ENCODE data around the gene SLC25A23. TPM values are rescaled to one million over a fixed set of nuclear protein-coding genes. Genes with fewer than 3 reads are reported as not detected.

SLC25A23 gene
- total RNA-seq, 1 experiment from 2014 or later, result 42.9 TPM

GRCh38 chr19:6489278-6490061 lies 29.9 kb upstream of the SLC25A23 start:
- WGBS (ENCODE audit: extremely low coverage, insufficient read length, low lambda C conversion rate), result no CpG with 5 or more reads among the region's 15 CpGs
- Histone ChIP-seq H2BK20ac (ENCODE audit: low read depth, low read length, poor library complexity, severe bottlenecking) (no peak overlapping the region), H3K23ac (ENCODE audit: insufficient read length, low read depth, low read length) (no peak overlapping the region), H2BK120ac (ENCODE audit: low read depth, low read length, poor library complexity, severe bottlenecking) (no peak overlapping the region), H3K18ac (ENCODE audit: insufficient read length, low read depth, low read length) (no peak overlapping the region), H2BK15ac (ENCODE audit: low read depth, low read length) (no peak overlapping the region; the same call in 1 of the 2 replicates), H3K56ac (ENCODE audit: insufficient read length, low read depth, low read length) (no peak overlapping the region), H2BK12ac (ENCODE audit: insufficient read length, low read depth, low read length) (no peak overlapping the region), H3K79me1 (ENCODE audit: insufficient read depth, low read depth, low read length, poor library complexity, severe bottlenecking) (no peaks in the 10 kb centered on the region), H3K27me3 (ENCODE audit: insufficient read depth, low read length) (no peaks in the 10 kb centered on the region), H3K9me3 (ENCODE audit: control insufficient read depth, low read depth, low read length) (no peaks in the 10 kb centered on the region), H3K4me2 (ENCODE audit: insufficient read depth, insufficient read length, low read length) (no peak overlapping the region), H3T11ph (ENCODE audit: low read length) (no peak overlapping the region), H3K79me2 (ENCODE audit: insufficient read depth, low read length) (no peaks in the 10 kb centered on the region), H3K4ac (ENCODE audit: low read depth, low read length) (no peak overlapping the region), H2BK5ac (ENCODE audit: insufficient read length, low read length) (no peak overlapping the region), H3K23me2 (ENCODE audit: insufficient read length, low read depth, low read length, poor library complexity, severe bottlenecking) (peaks cover 3% of the 10 kb centered on the region), H3K27ac (ENCODE audit: insufficient read length, low read depth, low read length) (no peak overlapping the region), H2AFZ (ENCODE audit: low read length) (no peak overlapping the region), H3K14ac (ENCODE audit: insufficient read depth, low read length) (no peak overlapping the region), H4K8ac (replicated peaks; ENCODE audit: insufficient read length, low read depth, low read length) (no peak overlapping the region), H4K20me1 (ENCODE audit: control insufficient read depth, insufficient read depth, insufficient read length) (no peaks in the 10 kb centered on the region), H3K9ac (ENCODE audit: extremely low read depth, insufficient read length, low read length) (no peak overlapping the region), H2AK5ac (ENCODE audit: insufficient read length, low read length) (no peak overlapping the region), H4K91ac (ENCODE audit: insufficient read length, low read depth, low read length) (no peak overlapping the region), H4K5ac (ENCODE audit: insufficient read length, low read depth, low read length) (no peak overlapping the region), H3K4me1 (ENCODE audit: insufficient read depth, low read length) (no peaks in the 10 kb centered on the region)
- Mint-ChIP-seq H3K9me3 (peaks cover 2 to 3% of the 10 kb centered on the region in 2 experiments; a peak in 1 of 5 replicates), H3K4me3 (no peak overlapping the region), H3K27ac (no peak overlapping the region), H3K36me3 (ENCODE audit: insufficient read depth in 1 of 3, low read depth in 3 of 3) (peaks cover 0 to 2% (median 0%) of the 10 kb centered on the region in 3 experiments; a peak in 1 of 7 replicates), H3K4me1 (no peaks in the 10 kb centered on the region), H3K27me3 (ENCODE audit: low read depth) (peaks cover 21% of the 10 kb centered on the region)
- no peak for DNase-seq
- TF ChIP-seq CTCF (conservative IDR thresholded peaks at IDR 0.05), result no peak

Measured in H9 (cell line).